Sigmoid colon (tissue), 4 donors: ENCODE results near the gene UBE2G1.

Experiments
- EP300 ChIP-seq, 4 donors: sonication (generic); formaldehyde crosslinking; IDR thresholded peaks; one replicate each; pipeline ENCODE4 v1.6.1; 2017; ENCODE audit warnings: antibody characterized with exemption in 4 of 4
- TF ChIP-seq, protein P1 (sequence below), 4 experiments: fragments of 450-650 bp in 3 of 4; fragments of 200-600 bp in 1 of 4; IDR thresholded peaks; one replicate each; pipeline ENCODE4 v1.5.1; 2016 to 2019; ENCODE audit warnings: antibody characterized with exemption in 4 of 4, mild to moderate bottlenecking in 3 of 4, moderate library complexity in 2 of 4

DNA sequence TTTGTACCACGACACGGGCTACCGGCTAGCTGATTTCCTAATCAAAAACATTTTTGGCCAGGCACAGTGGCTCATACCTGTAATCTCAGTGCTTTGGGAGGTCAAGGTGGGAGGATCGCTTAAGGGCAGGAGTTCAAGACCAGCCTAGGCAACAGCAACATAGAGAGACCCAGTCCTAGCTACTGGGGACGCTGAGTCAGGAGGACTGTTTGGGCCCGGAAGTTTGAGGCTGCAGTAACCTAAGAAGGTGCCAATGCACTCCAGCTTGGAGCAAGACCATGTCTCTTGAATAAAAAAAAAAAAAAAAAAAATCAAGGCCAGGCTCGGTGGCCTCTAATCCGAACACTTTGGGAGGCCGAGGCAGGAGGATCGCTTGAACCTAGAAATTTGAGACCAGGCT is 49.8 kb downstream of the UBE2G1 start:
- TF ChIP-seq, protein P1, sequence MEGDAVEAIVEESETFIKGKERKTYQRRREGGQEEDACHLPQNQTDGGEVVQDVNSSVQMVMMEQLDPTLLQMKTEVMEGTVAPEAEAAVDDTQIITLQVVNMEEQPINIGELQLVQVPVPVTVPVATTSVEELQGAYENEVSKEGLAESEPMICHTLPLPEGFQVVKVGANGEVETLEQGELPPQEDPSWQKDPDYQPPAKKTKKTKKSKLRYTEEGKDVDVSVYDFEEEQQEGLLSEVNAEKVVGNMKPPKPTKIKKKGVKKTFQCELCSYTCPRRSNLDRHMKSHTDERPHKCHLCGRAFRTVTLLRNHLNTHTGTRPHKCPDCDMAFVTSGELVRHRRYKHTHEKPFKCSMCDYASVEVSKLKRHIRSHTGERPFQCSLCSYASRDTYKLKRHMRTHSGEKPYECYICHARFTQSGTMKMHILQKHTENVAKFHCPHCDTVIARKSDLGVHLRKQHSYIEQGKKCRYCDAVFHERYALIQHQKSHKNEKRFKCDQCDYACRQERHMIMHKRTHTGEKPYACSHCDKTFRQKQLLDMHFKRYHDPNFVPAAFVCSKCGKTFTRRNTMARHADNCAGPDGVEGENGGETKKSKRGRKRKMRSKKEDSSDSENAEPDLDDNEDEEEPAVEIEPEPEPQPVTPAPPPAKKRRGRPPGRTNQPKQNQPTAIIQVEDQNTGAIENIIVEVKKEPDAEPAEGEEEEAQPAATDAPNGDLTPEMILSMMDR (IDR thresholded peaks at IDR 0.05) = no peak
- TF ChIP-seq EP300 (IDR thresholded peaks at IDR 0.05) = no peak
